C4-2B (cell line): ENCODE measurements around the gene MED22.
"Not testable (repeated sequence)": the region's sequence is repeated elsewhere in the genome, so short reads cannot be mapped to it uniquely, and the experiment has no call there.

Experiments used
- CTCF ChIP-seq: fragments of 450-650 bp; conservative IDR thresholded peaks from 2 replicates; pipeline ENCODE4 v1.5.1; 2017; ENCODE audit warnings: mild to moderate bottlenecking
- ZFX ChIP-seq: fragments of 450-650 bp; IDR thresholded peaks from 2 replicates; pipeline ENCODE4 v1.6.1; 2017

DNA sequence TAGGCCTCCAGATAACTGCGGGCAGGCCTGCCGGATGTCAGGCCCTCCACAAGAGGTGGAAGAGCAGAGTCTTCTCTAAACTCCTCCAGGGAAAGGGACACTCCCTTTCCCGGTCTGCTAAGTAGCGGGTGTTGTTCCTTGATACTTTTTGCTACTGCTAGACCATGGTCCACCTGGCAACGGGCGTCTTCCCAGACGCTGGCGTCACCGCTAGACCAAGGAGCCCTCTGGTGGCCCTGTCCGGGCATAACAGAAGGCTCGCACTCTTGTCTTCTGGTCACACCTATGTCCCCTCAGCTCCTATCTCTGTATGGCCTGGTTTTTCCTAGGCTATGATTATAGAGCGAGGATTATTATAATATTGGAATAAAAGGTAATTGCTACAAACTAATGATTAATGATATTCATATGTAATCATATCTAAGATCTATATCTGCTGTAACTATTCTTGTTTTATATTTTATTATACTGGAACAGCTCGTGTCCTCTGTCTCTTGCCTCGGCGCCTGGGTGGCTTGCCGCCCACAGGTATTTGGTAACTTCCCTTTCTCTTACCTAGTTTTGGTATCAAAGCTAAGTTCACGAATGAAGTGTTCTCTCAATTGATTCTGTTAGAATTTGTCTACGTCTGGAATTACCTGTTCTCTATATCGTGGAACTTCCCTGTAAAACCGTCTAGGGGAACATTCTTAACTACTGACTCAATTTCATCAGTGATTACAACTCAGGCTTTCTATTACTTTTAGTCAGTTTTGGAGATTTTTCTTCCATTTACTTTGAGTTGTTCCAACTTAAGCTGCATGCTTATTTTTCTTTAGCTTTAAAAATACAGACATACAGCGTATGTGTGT is 18.4 kb downstream of the MED22 start:
- TF ChIP-seq CTCF: peak; percentile 91
- not testable (repeated sequence) for TF ChIP-seq ZFX
